ENCODE measurements around the gene MRTFA.

DNA sequence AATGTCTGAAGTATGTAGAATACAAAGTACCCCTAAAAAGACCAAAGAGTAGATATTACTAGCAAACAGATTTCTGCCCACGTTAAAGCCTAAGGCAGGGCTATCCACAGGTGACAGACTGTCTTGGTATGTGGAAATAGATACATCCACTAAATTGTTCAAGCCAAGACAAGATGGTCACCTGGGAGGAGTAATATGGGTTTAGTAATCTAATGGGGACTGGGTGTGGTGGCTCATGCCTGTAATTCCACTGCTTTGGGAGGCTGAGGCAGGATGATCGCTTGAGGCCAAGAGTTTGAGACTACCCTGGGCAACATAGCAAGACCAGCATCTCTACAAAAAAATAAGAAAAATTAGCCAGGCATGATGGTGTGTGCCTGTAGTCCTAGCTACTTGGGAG, 258.6 kb downstream of the MRTFA start:
- TF ChIP-seq, protein P1, sequence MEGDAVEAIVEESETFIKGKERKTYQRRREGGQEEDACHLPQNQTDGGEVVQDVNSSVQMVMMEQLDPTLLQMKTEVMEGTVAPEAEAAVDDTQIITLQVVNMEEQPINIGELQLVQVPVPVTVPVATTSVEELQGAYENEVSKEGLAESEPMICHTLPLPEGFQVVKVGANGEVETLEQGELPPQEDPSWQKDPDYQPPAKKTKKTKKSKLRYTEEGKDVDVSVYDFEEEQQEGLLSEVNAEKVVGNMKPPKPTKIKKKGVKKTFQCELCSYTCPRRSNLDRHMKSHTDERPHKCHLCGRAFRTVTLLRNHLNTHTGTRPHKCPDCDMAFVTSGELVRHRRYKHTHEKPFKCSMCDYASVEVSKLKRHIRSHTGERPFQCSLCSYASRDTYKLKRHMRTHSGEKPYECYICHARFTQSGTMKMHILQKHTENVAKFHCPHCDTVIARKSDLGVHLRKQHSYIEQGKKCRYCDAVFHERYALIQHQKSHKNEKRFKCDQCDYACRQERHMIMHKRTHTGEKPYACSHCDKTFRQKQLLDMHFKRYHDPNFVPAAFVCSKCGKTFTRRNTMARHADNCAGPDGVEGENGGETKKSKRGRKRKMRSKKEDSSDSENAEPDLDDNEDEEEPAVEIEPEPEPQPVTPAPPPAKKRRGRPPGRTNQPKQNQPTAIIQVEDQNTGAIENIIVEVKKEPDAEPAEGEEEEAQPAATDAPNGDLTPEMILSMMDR (conservative IDR thresholded peaks at IDR 0.05 in 1 of 2, IDR thresholded peaks at IDR 0.05 in 1 of 2; ENCODE audit: extremely low read depth in 1 of 2, insufficient read depth in 1 of 2, low read depth in 1 of 2, low read length in 2 of 2): no peak
- TF ChIP-seq EZH2 (IDR thresholded peaks at IDR 0.05; ENCODE audit: borderline replicate concordance, low read length): no peak
